GM04503 (cell line): ENCODE measurements around the gene VWA3B.
"Not testable (repeated sequence)": the region's sequence is repeated elsewhere in the genome, so short reads cannot be mapped to it uniquely, and the experiment has no call there.

Experiments used
- DNase-seq: peaks from one replicate; pipeline ENCODE4 v3.0.0-alpha.2; 2012; ENCODE audit warnings: low read depth

The VWA3B gene

DNA sequence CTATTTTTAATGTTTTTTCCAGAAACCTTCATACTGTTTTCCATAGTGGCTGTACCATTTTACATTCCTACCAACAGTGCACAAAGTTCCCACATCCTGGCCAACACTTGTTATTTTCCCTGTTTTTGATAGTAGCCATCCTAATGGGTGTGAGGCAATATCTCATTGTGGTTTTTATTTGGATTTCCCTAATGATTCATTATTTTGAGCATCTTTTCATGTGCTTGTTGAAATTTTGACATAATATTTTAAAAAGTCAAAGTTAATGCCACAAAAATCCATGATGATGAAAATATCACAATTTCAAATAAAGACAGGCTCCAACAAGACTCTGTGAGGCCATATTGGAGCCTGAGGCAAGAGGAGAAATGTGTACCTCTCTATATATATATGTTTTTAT is 50.2 kb downstream of the VWA3B start:
- no peak for DNase-seq

DNA sequence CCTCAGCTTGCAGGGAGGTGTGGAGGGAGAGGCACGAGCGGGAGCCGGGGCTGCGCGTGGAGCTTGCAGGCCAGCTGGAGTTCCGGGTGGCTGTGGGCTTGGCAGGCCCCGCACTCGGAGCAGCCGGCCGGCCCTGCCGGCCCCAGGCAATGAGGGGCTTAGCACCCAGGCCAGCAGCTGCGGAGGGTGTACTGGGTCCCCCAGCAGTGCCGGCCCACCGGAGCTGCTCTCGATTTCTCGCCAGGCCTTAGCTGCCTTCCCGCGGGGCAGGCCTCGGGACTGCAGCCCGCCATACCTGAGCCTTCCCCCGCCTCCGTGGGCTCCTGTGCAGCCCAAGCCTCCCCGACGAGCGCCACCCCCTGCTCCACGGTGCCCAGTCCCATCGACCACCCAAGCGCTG is 52.0 kb downstream of the VWA3B start:
- not testable (repeated sequence) for DNase-seq

DNA sequence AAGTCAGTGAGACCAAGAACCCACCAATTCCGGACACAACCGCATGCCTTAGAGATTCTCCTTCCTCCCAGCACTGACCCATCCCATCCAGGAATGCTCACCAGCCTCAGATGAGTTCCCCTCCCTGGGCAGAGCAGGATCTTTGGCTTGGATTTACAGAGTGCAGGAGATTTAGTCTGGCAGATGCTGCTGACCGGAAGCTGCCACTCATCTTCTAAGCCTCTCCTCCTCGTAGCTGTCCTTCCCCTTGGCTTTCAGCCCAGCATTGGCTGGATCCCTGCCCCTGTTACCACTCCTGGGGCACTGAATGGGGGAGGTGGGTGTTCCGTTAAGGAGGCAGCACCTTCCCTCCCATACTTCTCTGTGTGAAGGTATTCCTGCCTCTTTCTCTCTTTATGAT is 53.2 kb downstream of the VWA3B start:
- no peak for DNase-seq

DNA sequence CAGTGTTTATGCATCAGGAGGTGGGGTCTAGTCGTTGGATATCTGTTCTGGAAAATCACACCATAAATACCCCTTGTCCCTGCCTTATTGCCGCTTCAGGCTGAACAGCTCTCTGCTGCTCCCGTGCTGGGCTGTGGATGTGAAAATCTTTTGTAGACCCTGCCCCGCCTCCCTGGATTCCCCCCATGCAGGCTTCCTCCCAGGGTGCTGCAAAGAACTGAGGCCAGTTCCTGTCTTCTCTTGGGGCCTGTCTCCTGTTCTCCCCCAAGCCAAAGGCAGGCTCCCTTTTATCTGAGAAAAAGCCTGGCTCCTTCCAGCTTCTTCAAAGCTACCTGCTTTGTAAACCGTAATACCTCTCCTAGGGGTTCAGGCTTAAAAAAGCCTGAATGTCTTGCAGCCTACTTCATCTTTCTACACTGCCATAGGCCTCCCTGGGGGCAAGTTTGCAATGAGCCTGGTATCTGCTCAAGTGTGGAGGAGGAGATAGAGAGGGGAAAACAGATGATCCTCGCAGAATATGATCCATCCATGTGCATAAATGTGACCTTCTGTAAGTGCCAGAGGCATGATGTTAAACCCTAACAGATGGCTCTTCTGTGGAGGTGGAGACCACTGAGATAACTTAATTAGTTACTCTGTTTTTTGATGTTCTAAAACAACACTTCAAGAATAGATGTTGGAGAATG is 55.3 kb downstream of the VWA3B start:
- DNase-seq = no peak

DNA sequence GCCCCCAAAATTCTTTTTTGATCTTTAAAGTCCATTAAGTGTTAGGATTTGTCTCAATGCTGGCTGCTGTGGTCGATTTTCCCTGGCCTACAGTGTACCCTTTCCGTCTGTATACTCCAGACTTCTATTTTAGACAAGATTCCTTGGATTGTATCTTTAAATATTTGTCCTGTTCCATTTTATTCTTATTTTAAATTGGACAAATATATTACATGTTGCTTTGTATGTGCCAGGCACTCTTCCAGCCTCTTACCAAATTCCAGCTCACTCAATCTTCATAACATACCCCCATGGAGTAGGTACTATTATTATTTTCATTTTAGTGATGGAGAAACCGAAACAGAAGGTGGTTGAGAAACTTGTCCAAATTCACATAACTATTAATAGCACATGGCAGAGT is 58.1 kb downstream of the VWA3B start:
- no peak for DNase-seq

DNA sequence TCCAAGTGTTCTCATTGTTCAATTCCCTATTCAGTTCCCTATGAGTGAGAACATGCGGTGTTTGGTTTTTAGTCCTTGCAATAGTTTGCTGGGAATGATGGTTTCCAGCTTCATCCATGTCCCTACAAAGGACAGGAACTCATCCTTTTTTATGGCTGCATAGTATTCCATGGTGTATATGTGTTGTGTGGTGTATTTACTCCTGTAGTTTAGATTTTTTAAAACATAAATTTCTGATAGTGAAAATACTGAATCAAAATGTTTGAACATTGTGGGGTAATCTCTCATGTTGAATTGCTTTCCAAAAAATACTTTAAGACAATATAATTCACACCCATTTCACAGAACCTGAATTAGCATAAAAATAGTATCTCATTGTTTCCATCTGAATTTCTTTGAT is 60.9 kb downstream of the VWA3B start:
- not testable (repeated sequence) for DNase-seq

DNA sequence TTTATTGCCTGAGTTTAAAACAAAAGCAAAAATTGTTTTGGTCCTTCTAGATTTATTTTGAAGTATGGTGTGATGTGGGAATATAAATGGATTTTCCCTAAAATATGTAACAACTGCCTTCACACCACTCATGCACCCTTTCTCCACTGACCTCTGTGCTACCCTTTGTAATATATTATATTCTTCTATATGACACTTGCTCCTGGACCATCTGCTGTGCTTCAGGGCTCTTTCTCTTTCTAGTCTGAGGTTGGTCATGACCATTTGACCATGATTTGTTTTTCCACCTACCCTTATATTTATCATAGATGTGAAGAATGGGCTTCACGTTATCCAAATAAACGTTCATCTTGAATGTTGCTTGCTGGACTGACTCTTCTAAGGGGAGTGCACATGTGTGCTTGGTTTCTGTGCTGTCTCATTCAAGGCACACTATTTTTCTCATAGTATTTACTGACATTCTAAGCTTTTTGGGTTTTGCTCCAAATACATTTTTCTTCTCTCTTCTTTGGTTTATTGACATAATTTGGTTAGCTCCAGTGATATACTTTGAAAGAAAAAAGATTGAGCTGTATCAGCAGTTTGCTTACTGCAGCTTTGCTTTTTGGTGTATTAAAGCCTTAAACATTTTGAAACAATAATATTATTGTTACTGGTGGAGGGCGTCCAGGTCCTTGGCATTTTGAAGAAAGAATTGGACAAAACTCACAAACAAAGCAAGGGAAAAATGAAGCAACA is 61.8 kb downstream of the VWA3B start:
- DNase-seq = no peak

DNA sequence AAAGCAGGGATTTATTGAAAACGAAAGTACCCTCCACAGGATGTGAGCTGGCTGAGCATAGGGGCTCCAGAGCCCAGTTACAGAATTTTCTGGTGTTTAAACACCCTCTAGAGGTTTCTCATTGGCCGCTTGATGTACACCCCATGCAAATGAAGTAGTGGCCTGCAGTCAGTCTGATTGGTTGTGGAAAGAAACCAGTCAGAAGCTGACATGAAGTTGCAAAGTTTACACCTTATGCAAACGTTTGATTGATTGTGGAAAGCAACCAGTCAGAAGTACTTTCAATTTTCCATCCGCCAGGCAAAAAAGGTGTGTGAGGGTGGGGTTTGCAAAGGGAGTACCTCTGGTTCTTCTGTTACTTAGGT is 62.3 kb downstream of the VWA3B start:
- no peak for DNase-seq

DNA sequence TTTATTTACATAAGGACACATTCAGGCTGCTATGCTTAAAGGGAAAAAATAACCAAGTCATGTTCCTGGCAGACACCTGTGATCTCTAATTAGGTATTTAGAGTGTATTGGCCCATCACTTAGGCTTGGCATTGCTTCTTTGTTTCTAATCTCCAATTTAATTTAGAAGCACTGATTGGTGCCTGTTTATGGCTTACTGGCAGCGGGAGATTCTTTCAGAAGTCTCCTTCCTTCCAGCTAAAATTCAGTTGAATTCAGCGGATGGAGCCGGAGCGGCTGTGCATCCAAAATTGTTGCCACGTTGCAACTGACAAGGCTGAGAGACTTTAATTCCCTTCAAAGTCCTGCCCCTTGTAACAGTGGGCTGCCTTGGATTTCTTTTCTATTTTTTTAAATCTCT is 66.5 kb downstream of the VWA3B start:
- DNase-seq = no peak

DNA sequence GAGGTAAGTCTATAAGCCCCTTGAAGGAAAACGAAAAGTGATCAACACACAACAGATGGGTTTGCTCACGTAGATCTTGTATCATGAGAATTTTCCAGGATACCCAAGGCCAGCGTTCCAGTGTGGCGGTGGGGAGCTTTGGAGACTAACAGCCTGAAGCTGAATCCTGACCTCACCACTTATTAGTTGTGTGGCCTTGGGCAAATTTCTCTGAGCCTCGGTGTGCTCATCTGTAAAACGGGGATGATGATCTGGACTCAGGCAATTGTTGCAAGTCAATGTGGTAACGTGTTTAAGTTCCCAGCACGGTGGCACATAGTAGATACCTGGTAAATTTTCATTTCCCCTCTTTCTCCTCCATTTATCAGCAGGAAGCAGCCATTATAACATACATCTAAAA is 68.3 kb downstream of the VWA3B start:
- no peak for DNase-seq

DNA sequence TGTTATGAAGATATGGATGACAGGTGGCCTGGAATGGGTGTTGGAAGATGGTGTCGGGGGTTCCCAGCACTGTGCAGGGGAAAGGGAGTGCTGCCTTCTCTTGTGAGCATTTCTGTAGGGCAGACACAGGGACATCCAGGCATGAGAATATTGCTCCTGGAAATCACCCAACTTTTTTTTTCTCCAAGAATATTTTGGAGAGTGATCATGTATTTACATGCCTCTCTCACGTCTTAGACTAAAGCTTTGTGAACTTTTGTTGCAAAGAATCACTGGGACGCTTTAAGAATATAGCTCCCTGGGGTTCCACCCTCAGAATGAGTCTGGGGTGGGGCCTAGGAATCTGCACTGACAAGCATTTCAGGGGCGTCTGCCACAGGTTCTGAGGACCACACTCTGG is 68.7 kb downstream of the VWA3B start:
- DNase-seq = no peak

DNA sequence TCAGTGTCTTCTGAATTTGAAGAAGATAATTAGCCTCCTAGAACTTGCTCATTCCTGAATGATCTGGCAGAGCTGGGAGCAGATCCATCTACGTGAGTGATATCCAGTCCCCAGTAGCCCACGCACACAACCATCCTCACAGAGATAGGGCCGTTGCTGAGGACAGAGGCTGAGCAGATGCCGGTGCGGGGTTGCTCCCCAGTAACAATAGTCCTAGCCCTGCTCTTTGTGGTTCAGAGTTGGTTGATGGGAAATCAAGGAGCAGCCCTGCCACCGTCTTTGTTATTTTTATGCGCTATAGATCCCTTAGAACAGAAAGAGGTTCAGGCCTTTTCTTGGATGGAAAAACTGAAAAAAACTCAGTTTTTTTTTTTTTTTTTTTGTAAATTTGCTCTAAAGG is 69.3 kb downstream of the VWA3B start:
- DNase-seq = no peak

DNA sequence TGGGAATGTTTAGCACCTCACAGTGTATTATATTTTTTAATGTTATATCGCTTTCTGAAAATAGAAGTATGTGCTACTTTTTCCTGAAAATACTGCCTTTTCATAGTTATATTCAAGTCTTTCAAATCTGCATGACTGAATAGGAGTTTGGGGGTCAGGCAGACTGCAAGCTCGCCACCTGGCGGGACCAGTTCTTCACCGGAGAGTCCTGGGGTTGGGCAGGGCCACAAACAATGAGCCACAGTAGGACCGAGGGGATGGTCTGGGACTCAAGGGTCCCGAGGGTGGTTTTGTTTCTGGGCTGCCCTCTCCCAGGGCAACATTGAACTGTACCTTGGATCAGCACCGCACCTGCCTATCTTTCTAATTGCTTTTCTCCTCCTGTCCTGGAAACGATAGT is 70.6 kb downstream of the VWA3B start:
- DNase-seq = no peak

DNA sequence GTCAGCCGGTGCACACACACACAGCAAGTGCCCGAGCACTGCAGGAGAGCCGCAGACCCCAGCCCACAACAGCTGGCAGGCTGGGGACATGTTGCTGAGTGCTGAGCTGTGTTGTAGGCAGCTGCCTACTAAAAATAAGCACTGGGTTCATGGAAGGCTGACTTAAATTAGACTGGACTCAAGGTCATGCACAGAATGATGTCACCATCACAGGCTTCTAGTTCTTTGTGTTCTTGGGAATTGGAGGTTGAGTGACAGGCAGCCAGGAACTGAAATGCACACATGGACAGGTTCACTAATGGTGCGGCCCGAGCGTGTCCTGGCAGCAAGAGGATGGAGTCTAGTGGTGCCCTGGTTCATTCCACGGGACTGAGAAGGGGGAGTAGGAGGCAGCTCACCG is 71.3 kb downstream of the VWA3B start:
- DNase-seq = no peak

DNA sequence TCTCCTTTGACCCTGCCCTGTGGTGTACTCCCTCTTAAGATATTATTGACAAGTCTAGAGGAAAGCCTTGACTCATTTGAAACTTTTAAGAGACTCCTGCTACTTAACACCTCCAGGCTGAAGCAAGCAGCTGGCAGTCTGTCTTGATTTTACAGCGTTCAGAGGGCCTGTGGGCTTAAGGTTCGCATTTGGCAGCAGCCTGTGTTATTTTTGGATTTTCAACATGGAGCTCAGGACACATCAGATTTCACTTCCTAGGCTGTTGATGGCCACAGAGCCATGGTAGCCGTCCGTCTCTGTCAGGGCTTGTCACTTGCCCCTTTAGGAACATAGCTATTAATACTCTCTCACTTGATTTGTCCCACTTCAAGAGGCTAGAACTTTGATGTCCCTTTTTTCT is 73.6 kb downstream of the VWA3B start:
- no peak for DNase-seq

DNA sequence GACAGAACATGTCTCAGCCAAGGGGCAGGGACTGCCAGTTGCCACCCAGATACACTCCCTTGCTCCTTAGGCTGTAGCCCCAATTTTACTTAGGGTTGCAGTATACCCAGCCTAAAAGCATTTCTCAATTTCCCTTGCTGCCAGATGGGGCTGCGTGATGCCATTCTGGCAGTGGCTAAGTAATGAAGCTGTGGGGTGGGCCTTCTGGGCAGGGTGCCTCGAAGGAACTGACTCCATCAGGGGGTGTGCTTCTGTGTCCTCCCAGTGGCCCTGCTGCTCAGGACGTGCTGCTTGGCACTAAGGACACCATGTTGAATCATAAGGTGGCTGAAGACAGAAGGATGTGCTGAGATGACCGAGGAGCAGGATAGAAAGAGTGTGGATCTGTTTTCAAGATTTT is 74.2 kb downstream of the VWA3B start:
- no peak for DNase-seq

DNA sequence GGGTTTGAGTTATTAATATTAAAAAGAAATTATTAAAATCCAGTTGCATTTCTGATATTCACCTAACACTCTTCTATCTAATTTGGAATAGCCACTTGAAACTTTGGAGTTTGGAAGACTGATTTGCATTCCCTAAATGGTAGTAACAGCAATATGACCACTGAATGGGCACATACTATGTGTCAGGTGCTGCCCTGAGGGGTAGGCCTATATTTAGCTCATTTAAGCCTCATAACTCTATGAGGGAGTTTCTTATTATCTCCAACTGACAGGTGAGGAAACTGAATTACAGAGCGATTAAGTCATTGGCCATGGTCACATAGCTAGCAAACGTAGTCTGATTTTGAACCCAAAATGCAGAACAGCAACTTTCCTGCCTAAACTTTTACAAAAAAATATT is 77.3 kb downstream of the VWA3B start:
- DNase-seq = no peak

DNA sequence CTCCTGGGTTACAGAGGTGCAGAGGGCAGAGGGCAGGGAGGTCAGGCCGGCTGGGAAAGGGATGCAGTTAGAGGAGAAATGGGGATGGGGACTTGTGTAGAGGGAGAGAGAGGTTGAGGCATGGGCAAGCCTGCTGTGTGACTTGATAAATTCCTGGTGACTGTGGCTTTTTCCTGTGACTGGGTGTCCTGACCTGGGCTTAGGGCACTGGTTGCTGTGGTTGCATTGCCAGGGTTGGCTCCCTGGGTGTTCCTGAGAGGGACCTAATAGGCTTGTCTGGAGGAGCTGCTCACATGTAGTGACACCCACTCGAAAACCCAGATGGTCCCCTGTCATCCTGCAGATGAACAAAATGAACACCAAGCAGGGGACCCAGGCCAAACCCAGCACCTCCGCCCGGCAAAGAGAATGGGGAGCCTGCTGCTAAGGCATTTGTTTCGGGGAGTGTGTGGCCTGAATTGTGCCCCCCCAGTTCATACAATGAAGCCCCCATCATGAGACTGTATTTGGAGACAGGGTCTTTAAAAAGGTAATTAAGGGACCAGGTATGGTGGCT is 78.6 kb downstream of the VWA3B start:
- no peak for DNase-seq

DNA sequence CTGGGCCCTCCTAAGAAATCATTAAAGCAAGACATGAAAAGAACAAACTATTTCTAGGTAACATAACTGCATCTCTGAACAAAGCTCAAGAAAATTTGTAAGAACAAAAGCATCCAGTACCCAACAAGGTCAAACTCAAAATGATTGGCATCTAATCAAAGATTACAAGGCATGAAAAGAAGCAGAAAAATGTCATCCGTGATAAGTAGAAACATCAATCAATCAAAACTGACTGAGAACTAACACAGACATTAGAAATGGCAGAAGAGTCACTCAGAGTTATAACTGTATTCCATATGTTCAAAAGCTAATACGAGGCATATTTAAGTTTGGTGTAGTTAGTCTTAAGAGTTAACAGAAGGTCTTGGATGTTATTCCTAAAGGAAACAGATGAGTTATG is 80.9 kb downstream of the VWA3B start:
- DNase-seq = no peak

DNA sequence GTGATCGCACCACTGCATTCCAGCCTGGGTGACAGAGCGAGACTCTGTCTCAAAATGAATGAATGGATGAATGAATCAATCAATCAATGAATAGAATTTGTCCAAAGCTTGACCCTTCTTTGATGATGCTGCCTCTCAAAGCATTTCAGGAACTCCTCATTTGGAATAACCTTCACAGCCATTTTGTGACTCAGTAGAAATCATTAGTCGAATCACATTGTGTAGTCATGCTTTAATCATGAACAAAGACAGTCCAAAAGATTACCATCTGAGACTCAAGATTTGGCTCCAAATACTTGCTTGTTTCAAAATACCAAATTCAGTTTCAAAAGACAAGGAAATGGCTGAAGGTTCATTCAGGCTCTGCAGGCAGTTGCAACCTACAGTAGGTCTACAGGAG is 83.1 kb downstream of the VWA3B start:
- no peak for DNase-seq

DNA sequence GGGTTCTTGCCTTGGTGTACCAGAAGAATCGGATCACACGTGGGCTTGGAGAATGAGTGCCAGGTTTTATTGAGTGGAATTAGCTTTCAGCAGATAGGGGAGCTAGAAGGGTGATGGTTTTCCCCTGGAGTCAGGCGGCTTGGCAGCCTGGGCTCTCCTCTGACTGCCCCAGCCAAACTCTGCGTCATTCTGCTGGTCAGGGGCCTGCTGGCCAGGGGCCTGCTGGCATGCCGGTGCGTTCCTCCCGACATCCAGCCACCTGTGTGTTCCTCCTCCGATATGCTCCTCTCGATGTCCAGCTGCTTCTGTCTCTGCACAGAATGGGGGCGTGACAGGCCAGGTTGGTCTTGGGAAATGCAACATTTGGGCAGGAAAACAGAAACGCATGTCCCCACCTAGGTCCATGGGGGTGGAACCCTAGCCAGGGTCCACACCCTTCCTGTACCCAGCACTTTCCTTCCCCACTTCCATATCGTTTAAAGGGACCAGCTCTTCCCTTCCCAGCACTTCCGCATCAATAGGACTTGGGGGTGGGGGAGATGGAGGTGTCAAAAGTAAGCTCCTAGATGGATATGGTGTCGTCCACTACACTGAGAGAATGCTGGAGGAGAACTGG is 85.3 kb downstream of the VWA3B start:
- no peak for DNase-seq

DNA sequence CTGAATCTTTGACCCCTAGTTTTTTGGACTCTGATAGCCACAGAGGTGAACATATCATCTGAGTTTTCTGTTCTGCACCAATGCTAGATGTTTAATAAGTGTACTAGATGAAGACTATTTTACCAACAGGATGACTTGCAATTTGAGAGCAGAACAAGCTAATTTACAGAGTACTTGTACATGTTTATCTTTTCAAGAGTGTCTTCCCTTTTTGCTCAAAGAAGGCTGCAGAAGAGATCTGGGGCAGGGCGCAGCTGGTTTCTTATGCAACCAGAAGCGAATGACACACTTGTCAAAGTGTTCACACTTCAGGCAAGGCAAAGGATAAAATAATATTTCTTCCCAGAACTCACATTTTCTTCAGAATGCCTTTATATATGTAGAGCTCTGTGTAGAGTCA is 86.0 kb downstream of the VWA3B start:
- no peak for DNase-seq

DNA sequence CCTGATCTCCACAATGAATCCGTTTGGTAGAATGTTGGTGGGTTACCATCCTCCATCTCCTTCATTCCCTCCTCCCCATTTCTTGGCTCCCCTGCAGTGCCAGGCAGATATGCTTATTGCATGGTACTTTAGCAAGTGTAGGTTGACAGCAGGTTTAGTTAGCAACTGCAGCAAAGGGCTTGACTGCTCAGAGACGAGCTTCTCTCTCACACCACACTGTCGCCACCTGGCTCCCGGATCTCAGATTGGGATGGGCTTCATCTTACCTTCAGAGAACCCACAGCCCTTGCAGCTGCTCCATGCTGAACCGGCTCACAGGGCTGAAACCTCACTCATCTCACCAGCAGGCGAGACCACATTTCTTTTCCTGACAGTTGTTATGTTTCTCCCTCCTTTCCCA is 88.8 kb downstream of the VWA3B start:
- DNase-seq = no peak
